D341Med (cell line): ENCODE data around the gene ADAM22.
A peak's percentile ranks its signal among the peaks of the same experiment; 100 is the strongest.

ENCODE experiments used
- DNase-seq: peaks from one replicate; pipeline ENCODE4 v3.0.0; 2012; ENCODE audit warnings: low spot score

ADAM22 gene

GRCh38 chr7:88217675-88218428 lies 283.8 kb downstream of the ADAM22 start:
- DNase-seq: no peak

- no peak for DNase-seq
Observed at GRCh38 chr7:88218429-88218745, 284.3 kb downstream of the ADAM22 start.

DNA sequence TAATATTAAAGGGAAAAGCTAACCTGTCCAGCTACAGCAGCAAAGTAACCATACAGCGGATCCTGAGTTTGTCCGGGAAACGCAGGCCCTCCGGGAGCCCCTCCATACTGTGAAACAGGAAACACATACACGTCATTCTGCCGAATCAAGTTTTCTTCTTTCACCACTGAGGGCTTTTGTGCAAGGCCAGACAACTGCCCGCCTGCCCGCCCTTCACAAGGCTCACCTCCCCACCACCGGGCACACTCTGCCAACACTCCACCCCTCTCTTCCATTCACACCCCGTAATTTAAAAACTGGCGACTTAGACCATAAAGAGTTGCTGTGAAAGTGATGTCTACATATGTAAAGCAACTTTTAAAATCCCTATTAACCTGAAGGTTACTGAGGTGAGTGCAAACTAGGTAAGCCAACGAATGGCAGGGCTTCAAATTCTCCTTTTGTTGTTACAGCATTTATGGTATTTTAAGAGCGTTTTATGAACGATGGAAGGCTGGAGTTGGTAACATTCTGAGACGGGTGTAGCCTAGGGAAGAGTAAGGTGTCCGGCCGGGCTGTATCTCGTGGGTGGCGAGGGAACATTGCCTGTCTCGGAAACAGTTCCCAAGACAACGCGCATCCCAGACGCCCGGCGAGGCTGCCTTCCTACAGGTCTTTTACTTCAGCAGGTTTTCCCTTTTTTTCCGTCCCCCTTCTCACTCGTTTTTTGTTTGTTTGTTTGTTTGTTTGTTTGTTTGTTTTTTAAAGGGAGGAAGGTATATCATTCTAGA lies 285.0 kb downstream of the ADAM22 start:
- DNase-seq: peak; percentile 68

GRCh38 chr7:88219781-88220747 lies 286.0 kb downstream of the ADAM22 start, which contains the start of gene SRI:
Gene SRI, minus strand, starts transcription at chr7:88220038. Its CDS starts 12 bp downstream, at chr7:88220026.
- DNase-seq: peak; percentile 98

DNA sequence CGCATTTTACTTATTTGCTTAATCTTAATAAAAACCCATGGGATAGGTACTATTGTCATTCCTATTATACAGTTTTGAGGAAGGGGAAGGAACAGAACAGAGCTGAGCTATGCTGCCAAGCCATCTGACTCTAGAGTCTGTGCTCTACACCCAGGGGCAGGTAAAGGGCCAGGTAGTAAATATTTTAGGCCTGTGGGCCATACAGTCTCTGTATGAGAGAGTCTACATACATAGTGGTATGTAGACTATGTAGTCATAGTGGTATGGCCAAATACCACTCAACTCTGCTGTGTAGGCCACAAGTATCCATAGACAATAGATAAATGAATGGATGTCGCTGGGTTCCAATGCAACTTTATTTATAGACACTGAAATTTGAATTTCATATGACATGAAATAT lies 289.2 kb downstream of the ADAM22 start:
- no peak for DNase-seq

DNA sequence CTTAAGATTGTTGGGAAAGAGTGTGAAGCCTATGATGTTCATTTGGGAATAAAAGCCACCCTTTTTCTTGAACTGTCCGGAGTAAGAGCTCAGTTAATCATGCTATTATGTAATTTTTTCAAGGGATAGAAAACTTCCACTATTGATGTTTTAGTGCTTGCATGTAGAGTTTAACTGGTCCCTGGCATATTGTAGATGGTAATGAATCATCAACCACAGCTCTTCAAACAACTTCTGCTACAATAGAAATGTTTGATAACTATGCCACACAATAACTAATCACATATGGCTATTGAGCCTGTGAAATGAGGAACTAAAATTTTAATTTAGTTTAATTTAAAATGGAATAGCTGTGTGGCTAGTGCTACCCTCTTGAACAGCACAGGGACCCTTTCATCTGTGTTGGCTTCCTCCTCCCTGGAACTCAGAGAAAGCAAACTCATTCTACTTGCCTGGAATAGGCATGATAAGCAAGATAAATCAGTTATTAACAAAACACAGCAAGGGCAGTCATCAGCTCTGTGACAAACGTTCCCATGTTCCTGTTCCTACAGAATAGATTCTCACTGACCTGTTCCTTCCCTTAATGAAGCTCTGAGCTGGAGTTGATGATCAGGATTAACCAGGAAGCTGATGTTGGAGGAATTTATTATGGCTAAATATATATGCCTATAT lies 290.7 kb downstream of the ADAM22 start:
- DNase-seq: no peak

- no peak for DNase-seq
Observed at GRCh38 chr7:88226201-88226600, 292.1 kb downstream of the ADAM22 start.

DNA sequence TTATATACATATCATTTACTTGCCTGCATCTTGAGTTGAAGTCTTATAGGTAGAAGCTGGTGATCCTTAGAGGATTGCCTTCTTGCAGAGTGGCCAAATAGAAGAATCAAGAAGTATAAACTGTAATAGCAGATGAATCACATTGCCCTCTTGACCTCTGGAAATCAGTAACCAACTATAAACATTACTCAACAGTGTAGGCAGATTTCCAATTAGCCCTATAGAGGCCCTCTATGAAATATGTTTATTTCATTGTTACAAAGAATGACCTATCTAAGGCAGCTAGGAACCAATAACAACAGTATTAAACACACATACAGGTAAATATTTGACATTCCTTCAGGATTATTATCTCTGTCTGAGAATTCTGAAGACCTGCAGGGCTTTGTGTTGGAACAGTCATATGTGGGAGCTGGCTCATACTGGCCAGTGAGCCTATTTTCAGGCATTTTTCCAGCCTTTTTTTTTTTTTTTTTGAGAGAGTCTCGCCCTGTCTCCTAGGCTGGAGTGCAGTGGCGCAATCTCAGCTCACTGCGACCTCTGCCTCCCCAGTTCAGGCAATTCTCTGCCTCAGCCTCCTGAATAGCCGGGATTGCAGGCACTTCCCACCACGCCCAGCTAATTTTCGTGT lies 292.9 kb downstream of the ADAM22 start:
- no peak for DNase-seq

GRCh38 chr7:88229302-88229995 lies 295.4 kb downstream of the ADAM22 start:
- DNase-seq: no peak

DNA sequence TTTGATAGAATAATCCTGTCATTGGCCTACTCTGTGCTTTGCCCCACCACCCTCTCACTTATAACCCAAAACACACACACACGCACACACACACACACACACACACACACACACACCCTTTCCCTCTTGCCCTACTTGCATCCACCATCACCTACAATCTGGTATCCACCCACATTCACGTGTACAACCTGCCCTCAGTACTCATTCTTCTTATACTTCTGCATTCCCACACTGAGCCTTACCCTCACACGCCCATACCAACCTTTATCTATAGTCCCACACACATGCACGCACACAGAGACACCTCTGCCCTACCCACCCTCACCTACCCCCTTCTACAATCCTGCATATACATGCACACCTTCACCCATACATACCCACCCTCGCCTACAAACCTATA lies 296.6 kb downstream of the ADAM22 start:
- DNase-seq: no peak

GRCh38 chr7:88233828-88234227 lies 299.8 kb downstream of the ADAM22 start:
- DNase-seq: no peak

- no peak for DNase-seq
Observed at GRCh38 chr7:88239852-88240251, 305.8 kb downstream of the ADAM22 start.

- DNase-seq: peak; percentile 39
Observed at GRCh38 chr7:88243345-88243909, 309.4 kb downstream of the ADAM22 start.

GRCh38 chr7:88244258-88244657 lies 310.2 kb downstream of the ADAM22 start:
- DNase-seq: no peak
